ENCODE data around the gene NOP56.
"Not testable (repeated sequence)": the region's sequence is repeated elsewhere in the genome, so short reads cannot be mapped to it uniquely, and the experiment has no call there.

The NOP56 gene

DNA sequence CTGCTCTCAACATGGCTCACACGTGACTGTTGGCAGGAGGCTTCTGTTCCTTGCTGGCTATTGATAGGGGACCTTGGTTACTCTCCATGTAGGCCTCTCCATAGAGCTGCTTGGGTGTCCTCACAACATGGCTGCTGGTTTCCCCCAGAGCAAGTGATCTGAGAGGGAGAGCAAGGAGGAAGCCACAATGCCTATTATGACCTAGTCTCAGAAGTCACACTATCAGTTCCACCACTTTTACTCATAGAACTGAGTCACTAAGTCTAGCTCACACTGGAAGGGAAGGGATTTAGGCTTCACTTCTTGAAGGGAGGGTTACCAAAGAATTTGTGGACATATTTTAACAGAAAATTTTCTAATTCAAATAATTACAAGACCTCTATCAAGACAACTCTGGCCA, 8.7 kb upstream of the NOP56 start:
- DNase-seq = no peak

DNA sequence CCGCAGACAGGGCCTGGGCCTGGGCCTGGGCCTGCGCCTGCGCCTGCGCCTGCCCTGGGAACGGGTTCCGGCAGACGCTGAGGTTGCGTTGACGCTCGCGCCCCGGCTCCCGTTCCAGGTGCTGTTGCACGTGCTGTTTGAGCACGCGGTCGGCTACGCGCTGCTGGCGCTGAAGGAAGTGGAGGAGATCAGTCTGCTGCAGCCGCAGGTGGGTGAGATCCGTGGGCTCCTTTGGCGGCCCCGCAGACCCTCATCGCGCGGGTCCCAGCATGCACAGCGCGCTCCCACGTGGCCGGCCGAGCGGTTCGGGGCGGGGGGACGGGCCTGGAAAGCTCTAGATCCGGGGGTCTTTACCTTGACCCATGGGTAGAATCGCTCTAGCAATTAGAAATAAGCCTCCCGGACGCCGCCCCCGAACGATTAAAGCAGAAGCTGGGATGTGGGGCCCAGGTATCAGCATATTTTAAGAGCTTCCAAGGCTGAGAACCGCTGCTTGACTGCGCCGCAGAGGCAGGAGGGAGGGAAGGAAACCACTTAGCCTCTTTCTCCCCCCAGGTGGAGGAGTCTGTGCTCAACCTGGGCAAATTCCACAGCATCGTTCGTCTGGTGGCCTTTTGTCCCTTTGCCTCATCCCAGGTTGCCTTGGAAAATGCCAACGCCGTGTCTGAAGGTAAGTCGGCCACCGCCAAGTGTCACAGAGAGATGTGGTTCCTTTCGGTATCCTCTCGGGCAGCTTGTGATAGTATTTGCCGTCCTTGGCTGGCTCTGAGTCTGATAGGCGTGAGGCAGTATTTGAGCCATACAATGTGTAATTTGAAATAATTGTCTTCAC, 508 bp downstream of the NOP56 start:
- no peak for DNase-seq

DNA sequence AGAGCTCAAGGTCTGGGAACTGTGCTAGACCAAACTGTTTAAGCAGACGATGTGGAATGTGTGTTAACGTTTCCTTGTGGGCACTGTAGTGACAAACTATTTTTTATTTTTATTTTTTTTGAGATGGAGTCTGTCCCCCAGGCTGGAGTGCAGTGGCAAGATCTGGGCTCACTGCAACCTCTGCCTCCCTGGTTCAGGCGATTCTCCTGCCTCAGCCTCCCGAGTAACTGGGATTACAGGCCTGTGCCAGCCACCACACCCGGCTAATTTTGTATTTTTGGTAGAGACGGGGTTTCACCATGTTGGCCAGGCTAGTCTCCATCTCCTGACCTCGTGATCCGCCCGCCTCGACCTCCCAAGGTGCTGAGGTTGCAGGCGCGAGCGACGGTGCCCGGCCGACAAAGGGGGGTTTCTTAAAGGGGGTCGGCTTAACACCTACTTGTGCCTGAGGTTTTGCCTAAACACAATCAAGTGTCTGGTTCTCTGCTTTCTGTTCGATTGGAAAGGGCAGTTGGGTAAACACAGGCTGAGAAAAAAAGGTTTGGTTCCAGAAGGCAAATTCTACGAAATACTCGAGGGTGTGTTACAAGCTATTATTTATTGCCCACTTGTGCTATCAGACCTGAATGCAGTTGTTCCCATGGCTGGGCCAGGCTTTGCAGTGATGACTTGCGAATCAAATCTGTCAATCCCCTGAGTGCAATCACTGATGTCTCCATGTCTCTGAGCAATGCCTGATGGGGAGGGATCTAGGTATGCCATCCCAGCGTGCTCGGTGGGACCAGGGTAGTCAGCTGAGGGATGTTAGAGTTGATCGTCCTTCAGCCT, 1.3 kb downstream of the NOP56 start:
- no peak for DNase-seq

DNA sequence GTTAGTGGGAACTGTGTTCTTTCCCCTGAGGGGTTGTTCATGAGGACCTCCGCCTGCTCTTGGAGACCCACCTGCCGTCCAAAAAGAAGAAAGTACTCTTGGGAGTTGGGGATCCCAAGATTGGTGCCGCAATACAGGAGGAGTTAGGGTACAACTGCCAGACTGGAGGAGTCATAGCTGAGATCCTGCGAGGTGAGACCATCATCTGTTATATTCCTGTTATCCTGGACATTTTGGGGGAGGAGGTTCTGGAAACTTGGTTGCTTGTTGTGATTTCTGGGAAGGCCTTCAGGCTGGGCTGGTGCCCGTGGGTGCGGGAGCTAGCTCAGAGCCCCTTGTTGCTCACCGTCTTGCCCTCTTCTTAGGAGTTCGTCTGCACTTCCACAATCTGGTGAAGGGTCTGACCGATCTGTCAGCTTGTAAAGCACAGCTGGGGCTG, 2.0 kb downstream of the NOP56 start:
- no peak for DNase-seq

DNA sequence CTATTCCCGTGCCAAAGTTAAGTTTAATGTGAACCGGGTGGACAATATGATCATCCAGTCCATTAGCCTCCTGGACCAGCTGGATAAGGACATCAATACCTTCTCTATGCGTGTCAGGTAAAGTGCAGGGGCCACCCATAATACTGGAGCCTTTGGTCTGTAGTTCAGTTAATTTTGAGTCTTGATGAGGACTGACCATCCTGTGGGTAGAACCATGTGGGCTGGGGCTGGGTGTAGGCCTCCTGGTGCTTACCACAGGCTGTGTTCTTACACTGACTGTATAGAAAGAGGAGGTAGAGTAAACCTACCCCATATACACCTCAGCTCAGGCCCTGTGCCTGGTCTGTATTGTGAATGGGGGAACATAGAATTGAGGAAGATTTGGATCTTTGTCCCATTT, 2.4 kb downstream of the NOP56 start:
- DNase-seq = no peak

DNA sequence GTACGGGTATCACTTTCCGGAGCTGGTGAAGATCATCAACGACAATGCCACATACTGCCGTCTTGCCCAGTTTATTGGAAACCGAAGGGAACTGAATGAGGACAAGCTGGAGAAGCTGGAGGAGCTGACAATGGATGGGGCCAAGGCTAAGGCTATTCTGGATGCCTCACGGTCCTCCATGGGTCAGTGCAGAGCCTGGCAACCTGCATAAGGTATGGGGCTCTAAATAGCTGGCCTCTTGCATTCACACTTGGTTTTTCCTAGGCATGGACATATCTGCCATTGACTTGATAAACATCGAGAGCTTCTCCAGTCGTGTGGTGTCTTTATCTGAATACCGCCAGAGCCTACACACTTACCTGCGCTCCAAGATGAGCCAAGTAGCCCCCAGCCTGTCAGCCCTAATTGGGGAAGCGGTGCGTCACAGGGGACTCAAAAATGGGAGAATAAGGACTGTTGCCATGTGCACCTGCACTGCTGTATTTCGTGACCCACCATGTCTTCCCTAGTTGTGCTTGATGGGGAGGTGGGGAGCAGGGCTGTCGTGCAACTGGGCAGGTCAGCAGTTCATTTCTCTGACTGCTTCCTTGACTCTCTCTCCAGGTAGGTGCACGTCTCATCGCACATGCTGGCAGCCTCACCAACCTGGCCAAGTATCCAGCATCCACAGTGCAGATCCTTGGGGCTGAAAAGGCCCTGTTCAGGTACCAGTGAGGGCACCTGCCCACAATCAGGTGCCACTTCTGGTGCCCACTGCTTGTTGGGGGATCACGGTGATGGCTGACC, 3.1 kb downstream of the NOP56 start:
- no peak for DNase-seq

DNA sequence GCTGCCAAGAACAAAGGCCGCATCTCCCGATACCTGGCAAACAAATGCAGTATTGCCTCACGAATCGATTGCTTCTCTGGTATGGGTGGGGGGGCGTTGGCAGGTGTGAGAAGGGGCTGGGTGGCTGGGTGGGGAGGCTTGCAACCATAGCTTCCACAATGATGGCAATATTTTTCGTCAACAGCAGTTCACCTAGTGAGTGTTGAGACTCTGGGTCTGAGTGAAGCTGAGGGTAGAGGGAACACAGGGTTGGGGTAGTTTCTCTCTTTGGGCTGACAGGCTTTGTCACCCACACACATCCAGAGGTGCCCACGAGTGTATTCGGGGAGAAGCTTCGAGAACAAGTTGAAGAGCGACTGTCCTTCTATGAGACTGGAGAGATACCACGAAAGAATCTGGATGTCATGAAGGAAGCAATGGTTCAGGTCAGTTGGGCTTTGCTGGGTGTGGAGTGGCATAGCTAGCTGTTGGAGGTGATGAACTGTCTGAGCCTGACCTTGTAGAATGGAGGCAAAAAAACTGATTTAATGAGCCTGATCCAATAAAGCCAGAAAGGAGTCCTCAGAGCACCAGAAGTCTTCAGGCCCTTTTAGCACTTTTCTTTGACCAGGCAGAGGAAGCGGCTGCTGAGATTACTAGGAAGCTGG, 4.2 kb downstream of the NOP56 start:
- no peak for DNase-seq

DNA sequence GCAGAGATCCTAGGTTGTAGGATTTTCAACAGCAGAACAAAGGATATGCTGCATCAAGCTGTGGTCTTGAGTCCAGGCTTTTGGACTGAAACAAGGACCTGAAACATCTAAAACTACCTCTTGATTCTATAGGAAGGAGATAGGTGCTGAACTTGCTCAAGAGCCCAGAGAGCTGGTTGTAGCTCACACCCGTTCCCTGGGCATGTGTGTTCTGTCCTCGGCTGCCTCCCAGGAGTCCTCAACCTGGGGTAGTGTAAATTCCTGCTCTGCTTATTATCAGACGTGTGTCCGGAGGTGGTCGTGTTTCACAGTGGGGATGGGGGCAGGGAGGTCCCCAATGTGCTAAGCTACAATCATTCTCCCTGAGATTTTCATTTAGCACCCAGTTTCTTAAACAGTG, 4.8 kb downstream of the NOP56 start:
- DNase-seq = no peak

DNA sequence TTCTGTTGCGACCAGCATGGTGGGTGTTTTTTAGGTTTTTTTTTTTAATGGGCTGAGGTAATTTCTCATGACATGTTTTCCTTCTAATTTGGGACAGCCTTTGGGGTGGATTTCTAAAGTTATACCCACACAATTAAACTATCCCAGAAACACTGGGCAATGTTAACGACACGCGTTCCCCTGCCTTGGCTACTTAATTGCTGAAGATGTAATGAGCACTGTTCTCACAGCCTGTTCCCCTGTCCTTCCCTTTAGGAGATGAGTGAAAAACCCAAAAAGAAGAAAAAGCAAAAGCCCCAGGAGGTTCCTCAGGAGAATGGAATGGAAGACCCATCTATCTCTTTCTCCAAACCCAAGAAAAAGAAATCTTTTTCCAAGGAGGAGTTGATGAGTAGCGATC, 5.2 kb downstream of the NOP56 start:
- DNase-seq = no peak

DNA sequence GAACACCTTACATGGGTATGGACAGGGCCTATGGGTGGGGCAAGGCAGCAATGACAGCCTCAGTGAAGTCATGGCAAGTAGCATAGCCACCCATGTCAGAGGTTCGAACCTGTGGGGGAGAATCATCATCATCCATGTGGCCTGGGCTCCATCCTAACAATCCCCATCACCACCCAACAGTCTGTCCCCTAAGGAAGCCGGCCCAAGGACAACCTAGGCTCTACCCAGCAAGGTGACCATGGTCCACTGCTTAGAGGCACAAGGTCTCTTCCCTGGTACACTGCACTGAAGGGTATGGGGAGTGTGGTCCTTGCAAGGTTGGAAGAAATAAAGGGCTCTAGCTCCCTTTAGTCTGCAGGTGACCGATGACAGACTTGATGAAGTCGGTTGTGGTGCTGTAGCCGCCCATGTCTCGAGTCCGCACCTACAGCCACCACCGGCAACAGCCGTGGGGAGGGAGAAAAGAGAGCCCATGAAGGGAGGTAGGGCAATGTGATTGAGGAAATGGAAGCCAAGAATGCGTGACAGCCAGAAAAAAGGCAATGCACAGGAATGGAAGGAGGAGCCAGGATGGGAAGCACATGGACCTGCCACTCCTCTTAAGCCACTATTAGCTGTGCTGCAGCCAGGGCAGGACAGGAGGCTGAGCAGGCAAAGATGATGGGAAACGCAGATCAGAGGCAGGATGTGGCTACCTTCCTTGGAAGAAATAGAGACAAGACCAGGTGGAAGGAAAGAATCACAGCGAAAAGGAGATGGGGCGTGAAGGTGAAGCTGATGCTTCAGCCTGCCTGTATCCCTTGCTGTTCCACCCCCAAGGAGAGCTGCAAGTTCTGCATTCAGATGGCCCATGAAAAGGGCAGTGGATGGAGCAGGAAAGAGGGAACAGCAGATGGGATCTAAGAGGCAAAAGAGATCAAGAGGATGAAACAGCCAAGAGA, 6.3 kb downstream of the NOP56 start:
- no peak for DNase-seq

DNA sequence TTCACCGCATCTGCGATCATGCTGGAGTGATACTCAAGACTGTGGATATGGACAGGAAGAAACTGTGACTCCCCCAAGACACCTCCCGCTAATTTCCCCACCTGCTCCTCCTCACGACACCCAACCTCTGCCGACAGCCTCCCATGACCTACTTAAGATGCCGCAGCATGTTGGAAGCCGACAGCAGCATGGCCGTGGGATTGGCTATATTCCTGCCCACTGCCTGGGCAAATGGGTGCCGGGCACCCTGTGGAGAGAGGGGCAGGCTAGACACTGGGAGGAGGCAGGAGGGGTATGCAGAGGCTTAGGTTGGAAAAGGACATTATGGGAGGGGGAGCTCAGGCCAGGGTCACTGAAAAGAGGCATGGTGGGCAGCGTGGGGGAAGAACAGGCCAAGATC, 7.1 kb downstream of the NOP56 start:
- no peak for DNase-seq

DNA sequence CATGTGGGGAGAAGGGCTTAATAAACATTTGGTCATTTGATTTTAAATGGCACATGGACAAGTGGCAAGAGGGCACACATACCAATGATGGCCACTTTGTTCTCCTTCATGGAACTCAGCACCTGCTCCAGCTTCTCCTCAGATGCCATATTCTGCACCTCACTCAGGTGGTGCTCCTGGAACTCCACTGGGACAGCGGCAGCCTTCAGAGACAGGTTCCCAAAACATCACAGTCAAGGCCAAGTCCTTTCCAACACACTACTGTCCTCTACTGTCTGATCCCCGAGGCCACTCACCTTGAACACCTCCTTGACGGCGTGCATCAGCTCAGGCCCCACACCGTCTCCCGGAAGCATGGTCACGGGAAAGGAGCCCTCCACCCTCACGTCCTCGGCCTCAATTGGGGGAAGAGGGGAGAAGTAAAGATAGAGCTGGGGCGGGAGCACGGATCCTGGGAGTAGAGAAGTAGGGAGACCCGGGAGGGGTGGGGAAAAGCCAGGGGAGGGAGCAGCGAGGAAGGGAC, 11.0 kb downstream of the NOP56 start:
- DNase-seq = no peak

DNA sequence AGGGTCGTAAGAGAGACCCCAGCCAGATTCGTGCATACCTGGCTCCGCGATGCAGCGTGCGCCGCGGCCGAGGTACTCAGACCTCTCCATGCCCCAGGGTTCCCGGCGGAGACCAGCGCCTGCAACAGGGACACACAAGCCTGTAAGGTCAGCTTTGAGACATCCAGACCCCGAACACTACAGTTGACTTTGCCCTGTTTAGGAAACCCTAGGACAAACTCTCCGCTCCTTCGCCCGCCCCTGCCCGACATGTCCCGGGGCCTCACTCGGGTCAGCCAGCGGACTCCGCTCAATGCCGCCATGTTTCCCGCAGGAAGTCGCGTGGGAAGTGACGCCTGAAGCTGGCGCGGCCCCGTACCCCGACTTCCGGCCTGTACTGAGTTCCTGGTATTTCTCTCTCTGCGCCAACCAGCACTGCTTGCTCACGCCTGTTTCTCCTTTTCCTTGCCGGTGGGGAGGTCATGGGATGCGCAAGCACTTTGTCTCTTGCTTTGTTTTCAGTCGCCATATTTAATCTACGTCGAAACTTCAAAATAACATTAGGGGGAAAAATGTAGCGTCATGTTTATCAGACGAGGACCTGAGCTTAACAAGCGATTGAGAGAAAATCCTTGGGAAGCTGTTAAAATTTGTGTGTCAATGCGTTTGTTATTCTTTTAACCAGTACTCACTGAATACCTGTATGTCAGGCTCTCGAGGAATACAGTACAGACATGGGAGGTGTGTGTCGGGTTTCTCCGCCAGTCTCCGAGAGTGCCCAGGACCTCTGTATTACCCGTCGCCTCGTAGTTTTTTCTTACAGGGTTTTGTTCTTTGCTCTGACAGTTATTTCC, 11.7 kb downstream of the NOP56 start, which contains the start of gene IDH3B:
Gene IDH3B, minus strand, starts transcription at position 330 of the 833 bp plus-strand sequence. Its CDS starts 28 bp downstream, at position 302.
- peak; percentile 76 for DNase-seq

DNA sequence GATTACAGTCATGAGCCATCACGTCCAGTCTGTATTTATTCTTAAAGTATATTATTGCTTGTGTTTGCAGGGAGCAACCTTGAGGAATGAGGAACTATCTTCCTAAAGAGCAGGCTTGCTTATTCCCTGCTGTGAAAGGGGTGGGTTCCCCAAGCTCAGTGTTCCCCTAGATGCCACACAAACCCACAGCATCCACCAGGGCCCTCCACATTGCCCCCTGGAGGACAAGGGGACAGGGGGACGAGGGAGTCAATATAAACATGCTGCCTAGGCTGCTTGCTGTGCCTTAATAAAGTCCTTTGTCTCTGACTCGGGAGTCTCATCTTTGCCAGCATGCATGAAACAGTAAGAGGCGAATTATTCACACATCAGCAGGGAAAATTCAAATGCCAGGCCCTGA, 19.5 kb downstream of the NOP56 start:
- no peak for DNase-seq

DNA sequence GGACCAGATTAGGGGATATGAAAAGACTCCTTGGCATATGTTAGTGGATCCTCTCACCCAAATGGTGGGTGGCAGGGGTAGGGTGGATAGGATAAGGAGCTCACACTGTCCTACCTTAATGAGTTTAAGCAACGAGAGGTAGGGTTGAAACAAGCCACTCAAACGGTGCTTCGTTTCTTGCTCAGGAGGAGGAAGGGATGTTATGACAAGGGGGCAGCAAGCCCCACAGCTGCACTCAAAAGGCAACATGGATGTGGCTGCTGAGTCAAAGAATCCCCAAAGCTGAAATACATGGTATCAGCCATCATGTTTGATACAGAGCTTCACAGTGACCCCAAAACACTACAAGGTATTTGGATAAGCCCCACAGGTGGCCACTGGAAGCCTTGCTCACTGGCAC, 20.0 kb downstream of the NOP56 start:
- DNase-seq = no peak

DNA sequence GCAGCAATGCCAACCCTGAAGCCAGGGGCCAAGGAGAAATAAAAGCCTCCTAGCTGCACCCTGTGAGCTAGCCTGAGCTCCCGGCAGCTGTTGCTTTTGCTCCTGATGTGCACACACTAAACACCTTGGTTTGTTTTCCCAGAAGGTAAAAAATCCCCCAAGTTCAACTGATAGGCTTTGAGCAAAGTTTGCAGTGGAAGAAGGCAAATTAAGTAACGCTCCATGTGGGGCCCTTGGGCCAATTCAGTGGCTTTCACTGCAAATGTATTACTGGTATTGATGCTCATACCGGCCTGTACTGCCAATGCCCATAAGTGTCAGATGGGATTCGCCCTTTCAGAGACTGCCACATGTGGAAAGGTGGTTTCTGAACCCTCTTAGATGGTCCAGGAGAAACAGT, 21.0 kb downstream of the NOP56 start:
- no peak for DNase-seq

DNA sequence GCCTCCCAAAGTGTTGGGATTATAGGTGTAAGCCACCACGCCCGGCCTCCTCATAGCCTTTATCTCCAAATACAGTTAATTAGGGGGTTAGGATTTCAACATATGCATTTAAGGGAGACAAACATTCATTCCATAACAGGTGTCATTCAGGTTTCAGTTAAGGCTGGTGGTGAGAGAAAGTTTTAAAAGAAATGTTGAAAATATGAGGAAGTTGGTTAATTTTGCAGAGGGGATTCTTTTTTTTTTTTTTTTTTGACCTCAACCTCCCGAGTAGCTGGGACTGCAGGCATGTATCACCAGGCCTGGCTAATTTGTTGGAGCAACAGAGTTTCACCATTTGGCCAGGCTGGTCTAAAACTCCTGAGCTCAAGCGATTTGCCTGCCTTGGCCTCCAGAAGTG, 27.6 kb downstream of the NOP56 start:
- no peak for DNase-seq

DNA sequence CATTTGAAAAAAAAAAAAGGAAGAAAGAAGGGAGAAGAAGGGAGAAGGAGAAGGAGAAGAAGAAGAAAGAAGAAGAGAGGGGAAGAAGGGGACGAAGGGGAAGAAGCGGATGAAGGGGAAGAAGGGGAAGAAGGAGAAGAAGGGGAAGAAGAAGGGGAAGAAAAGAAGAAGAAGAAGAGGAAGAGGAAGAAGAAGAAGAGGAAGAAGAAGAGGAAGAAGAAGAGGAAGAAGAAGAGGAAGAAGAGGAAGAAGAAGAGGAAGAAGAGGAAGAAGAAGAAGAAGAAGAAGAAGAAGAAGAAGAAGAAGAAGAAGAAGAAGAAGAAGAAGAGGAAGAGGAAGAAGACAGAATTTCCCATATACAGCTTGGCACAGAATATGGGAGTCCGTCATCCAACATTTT, 29.6 kb downstream of the NOP56 start:
- not testable (repeated sequence) for DNase-seq

DNA sequence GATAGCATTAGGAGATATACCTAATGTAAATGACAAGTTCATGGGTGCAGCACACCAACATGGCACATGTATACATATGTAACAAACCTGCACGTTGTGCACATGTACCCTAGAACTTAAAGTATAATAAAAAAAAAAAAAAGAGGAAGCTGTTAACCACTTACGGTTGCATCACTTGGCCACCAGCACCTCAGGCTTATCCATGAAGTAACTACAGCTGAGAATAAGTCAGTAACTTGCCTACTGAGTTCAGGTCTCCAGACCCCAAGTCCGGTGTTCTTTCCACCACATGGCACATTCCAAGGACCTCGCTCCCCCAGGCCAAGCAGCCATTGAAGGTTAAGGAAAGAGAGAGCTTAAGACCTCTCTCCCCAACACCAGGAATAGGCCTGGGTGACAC, 32.4 kb downstream of the NOP56 start:
- not testable (repeated sequence) for DNase-seq

DNA sequence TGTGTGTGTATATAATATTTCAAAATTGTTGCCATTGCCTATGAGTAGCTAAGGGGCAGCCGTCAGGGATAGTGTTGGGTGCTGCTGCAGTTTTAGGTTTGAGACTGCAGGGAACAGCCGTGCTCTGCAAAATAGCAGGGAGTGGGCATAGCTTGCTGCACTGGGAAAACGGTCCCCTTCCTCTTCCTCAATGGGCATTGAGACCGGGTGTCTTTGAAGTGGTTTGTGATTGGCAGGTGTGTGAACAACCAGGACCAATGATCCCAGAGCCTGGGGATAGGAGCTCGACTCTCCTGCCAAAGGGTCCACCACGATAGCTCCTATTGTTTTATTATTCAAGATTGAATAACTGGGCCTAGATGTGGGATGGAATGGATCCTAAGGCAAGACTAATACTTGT, 35.1 kb downstream of the NOP56 start:
- DNase-seq = no peak

Measured in NCI-H187 treated with DMSO at 0.1 percent for 48 hours (cell line).